GM18861 (cell line): ENCODE results near the gene YIPF6.
A peak's percentile ranks its signal among the peaks of the same experiment; 100 is the strongest.
"Not testable (repeated sequence)": the region's sequence is repeated elsewhere in the genome, so short reads cannot be mapped to it uniquely, and the experiment has no call there.

Source experiments
- ATAC-seq: cut with Tn5 transposase; IDR thresholded peaks from one replicate; pipeline ENCODE4 v1.9.1; 2021; ENCODE audit not compliant: unreplicated experiment

YIPF6 gene, protein sequence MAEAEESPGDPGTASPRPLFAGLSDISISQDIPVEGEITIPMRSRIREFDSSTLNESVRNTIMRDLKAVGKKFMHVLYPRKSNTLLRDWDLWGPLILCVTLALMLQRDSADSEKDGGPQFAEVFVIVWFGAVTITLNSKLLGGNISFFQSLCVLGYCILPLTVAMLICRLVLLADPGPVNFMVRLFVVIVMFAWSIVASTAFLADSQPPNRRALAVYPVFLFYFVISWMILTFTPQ

DNA sequence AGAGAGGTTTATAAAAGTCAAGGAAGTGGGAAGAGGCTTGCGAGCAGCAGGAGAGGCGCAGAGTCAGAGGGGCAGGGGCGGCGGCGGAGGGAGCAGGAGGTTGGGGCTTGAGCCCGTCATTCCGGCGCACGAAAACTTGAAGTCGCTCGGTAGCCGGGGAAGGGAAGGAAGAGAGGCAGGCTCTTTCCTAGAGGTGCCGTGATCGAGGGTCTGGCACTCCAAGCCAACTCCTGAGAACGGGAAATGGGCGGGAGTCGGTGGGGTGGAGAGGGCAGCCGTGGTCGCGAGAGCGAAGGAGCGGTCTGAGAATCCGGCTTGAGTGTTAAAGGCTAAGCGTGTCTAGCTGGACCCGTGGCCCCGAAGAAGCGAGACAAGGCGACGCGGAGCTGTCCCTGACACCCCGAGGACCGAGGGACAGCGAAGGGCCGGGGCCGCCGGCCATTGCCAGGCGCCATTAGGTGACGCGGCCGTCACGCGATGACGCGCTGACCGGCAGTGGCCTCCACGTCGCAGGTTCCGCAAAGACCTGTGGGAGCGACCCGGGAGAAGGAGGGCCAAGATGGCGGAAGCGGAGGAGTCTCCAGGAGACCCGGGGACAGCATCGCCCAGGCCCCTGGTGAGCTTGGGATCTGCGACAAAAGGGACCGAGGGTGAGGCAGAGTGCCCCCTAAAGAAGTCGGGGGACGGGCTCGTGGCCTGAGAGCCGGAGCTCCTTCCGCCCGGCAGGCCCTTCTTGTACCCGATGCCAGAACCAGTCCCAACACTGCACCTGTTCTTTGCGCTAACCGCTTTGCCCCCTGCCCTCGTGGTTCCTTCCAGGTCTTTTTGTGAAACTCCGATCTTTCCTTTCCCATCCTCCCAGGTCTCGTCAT, at the start of gene YIPF6:
YIPF6 (plus strand) TSS at position 544 of the 872 bp plus-strand sequence; CDS start at position 560, 16 bp downstream.
- peak; percentile 94 for ATAC-seq

DNA sequence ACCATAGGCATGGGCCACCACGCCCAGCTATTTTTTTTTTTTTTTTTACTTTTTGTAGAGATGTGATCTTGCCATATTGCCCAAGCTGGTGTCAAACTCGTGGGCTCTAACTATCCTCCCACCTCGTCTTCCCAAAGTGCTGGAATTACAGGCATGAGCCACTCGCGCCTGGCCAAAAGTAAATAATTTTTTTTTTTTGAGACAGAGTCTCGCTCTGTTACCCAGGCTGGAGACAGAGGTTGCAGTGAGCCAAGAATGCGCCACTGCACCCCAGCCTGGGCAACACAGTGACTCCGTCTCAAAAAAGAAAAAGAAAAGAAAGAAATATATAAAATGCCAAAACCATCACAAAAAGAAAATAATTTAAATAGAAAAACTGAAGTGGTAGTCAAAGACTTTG, 47.1 kb upstream of the YIPF6 start:
- ATAC-seq = no peak

GRCh38 chrX:68454476-68455150, 44.2 kb upstream of the YIPF6 start:
- no peak for ATAC-seq

GRCh38 chrX:68455151-68455510, 43.7 kb upstream of the YIPF6 start:
- no peak for ATAC-seq

- no peak for ATAC-seq
These were observed 37.8 kb upstream of the YIPF6 start for GRCh38 chrX:68461093-68461492.

- ATAC-seq = no peak
These were observed 37.3 kb upstream of the YIPF6 start for GRCh38 chrX:68461576-68461975.

GRCh38 chrX:68462197-68462596, 36.7 kb upstream of the YIPF6 start:
- no peak for ATAC-seq

GRCh38 chrX:68462653-68463052, 36.2 kb upstream of the YIPF6 start:
- ATAC-seq = peak; percentile 68

- ATAC-seq = no peak
These were observed 35.0 kb upstream of the YIPF6 start for GRCh38 chrX:68463880-68464279.

- ATAC-seq = no peak
These were observed 34.1 kb upstream of the YIPF6 start for GRCh38 chrX:68464796-68465195.

DNA sequence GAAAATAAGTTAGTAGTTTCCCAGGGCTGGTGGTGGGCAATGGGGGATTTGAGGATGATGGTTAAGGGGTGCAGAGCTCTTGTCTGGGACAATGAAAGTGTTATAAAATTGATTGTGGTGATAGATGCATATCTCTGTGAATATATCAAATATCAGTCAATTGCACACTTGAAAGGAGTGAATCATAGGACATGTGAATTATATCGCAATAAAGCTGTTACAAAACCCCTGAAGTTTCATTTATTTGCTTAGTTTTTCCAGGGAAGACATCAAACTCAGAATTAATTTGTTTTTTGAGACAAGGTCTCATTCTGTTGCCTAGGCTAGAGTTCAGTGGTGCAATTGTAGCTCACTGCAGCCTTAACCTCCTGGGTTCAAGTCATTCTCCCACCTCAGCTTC, 17.9 kb upstream of the YIPF6 start:
- ATAC-seq = no peak

- ATAC-seq = not testable (repeated sequence)
These were observed 12.7 kb upstream of the YIPF6 start for GRCh38 chrX:68486198-68486597.

GRCh38 chrX:68487254-68487653, 11.6 kb upstream of the YIPF6 start:
- ATAC-seq = no peak

GRCh38 chrX:68487924-68488323, 10.9 kb upstream of the YIPF6 start:
- ATAC-seq = no peak

- no peak for ATAC-seq
These were observed 10.2 kb upstream of the YIPF6 start for GRCh38 chrX:68488657-68489056.

DNA sequence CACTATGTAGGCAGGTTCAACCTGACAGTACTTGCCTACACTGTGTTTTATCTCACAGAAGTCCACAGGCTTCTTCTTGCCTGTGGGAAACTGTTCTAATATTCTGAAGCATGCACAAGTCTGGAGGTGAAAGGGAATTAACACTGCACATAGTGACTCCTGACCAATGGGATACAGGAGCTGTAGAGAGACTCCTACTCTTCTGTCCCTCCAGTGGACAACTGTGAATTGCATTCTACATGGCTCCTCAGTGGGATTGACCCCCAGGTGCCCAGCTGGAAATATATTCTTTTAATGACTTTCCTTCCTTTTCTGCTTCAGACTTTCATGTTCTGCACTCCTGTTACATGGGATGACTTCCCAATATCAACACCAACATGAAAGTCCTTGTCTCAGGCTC, 8.2 kb upstream of the YIPF6 start:
- ATAC-seq = no peak

- no peak for ATAC-seq
These were observed 6.3 kb upstream of the YIPF6 start for GRCh38 chrX:68492583-68492982.

- not testable (repeated sequence) for ATAC-seq
These were observed 5.1 kb upstream of the YIPF6 start for GRCh38 chrX:68493776-68494175.

DNA sequence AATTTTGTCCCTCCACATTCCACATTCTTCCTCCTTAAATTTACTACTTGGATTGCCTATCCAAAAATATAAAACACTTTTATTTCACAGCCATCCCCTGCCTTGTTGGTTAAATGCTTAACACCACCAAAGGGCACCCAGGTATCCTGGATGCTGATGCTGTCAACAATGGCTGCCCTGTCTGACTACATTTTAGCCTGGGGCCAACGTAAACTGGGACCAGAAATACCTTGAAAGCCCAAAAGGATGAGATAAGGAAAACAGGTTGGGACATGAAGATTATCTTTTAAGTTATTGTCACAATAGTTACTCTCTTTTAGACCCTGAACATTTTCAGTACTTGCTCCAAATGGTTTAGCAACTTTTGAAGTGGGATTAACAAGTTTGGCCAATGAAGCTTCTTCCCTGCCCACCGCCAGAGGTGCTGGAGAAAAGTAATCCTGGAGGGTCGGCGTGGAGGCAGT, 775 bp upstream of the YIPF6 start:
- no peak for ATAC-seq

- ATAC-seq = no peak
These were observed 973 bp downstream of the YIPF6 start for GRCh38 chrX:68499543-68500504.
